ENCODE data around the gene PRELP.

PRELP gene

DNA sequence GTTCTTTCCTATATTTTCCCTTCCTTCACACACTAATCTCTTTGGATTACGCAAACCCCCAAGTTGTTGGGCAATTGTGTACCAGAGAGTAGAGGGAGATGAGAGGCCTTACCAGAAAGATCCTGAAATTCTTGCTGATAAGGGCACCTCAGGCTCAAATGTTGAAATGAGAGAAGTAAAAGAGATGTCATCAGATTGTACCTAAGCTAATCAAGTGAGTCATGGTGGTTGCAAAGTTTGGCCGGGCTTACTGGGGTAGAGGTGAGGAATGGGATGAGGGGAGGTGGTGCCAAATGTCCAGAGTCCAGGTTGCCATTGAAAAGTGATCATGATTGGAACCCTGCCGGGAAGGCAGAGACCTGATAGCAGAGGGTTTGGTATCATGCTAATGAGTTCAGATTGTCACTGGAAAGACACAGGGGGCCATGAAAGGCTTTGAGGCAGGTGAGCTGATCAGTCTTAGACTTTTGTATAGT, 61.4 kb downstream of the PRELP start:
- H3K4me3 ChIP-seq (ENCODE audit: low read length): no peak overlapping the region
- no peak for DNase-seq (ENCODE audit: low read depth)
- TF ChIP-seq, protein P1, sequence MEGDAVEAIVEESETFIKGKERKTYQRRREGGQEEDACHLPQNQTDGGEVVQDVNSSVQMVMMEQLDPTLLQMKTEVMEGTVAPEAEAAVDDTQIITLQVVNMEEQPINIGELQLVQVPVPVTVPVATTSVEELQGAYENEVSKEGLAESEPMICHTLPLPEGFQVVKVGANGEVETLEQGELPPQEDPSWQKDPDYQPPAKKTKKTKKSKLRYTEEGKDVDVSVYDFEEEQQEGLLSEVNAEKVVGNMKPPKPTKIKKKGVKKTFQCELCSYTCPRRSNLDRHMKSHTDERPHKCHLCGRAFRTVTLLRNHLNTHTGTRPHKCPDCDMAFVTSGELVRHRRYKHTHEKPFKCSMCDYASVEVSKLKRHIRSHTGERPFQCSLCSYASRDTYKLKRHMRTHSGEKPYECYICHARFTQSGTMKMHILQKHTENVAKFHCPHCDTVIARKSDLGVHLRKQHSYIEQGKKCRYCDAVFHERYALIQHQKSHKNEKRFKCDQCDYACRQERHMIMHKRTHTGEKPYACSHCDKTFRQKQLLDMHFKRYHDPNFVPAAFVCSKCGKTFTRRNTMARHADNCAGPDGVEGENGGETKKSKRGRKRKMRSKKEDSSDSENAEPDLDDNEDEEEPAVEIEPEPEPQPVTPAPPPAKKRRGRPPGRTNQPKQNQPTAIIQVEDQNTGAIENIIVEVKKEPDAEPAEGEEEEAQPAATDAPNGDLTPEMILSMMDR (conservative IDR thresholded peaks at IDR 0.05; ENCODE audit: low read depth, low read length): no peak

DNA sequence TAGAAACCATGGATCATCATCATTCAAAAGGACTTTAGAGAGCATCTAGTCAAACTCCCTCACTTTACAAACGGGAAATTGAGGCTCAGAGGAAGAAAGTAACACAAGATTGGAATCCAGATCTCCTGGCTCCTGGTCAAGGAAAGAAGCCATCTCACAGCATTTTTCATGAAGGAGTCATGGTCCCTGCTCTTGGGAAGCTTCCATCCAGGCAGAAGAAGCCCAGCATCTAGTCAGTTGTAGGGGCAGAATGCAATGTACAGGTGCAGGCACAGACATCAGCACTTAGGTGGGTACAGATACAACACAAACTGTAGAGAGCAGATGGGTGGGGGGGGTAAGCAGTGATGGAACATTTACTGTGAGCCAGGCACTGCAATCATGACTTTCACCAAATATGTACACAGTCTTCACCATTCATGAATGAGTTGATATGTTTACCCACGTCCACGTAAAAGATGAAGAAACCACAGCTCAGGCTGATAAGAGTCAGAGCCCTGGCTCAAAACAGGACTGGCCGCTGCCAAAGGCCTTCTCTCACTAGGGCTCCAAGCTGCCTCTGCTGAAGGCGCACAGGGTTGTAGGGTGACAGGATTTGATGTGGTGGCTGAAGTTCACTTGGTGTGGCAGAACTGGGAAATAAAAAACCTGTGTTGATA, 62.3 kb downstream of the PRELP start:
- TF ChIP-seq, protein P1 (conservative IDR thresholded peaks at IDR 0.05; ENCODE audit: low read depth, low read length): no peak
- DNase-seq (ENCODE audit: low read depth): no peak
- no peak overlapping the region for H3K4me3 ChIP-seq (ENCODE audit: low read length)

DNA sequence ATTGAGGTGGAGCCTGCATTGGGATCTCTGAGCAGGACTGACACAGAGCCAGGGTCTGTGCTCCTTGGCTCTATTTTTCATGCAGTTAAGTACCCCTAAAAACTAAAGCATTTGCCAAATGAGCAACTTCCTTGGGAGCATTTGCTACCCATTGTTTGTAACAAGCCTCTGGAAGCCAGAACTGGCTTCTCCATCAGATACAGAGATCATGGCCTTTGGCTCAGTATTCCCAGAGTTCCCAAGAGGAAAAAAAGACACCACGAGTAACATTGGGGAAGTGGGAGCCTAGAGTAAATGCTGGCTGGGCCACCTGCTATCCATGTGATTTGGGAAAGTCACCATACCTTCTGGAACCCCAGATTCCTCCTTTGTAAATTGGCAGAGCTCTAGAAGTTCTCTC, 63.1 kb downstream of the PRELP start:
- TF ChIP-seq, protein P1 (conservative IDR thresholded peaks at IDR 0.05; ENCODE audit: low read depth, low read length): no peak
- H3K4me3 ChIP-seq (ENCODE audit: low read length): no peak overlapping the region
- DNase-seq (ENCODE audit: low read depth): no peak

DNA sequence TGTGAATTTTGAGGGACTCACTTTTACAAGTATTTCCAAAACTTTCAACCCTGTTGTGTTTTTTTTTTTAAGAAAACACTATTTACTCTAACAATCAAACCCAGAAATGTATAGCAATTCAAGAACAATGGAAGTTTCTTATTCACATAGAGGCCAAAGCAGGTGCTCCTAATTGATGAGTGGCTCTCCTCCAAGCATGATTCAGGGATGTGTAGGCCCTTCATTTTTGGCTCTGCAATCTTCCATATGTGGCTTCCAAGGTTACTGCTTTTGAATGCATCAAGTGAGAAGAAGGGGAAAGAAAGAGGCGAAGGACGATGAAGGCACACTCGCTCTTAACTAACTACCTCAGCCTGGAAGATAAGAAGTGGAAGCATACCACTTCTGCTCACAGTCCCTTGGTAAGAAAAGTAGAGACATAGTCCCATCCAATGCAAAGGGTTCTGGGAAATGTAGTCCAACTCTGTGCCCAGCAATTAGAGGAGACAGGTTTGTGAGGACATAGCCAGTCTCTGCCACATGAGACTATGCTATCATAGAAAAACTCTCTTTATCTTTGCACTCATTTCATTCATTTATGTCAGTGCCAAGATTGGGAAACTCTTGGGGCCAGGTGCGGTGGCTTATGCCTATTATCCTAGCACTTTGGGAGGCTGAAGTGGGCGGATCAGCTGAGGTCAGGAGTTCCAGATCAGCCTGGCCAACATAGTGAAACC, 64.4 kb downstream of the PRELP start:
- TF ChIP-seq, protein P1 (conservative IDR thresholded peaks at IDR 0.05; ENCODE audit: low read depth, low read length): no peak
- DNase-seq (ENCODE audit: low read depth): no peak
- H3K4me3 ChIP-seq (ENCODE audit: low read length): no peak overlapping the region
